GM23338 (cell line): ENCODE data around the gene SCART1. TPM values are rescaled to one million over a fixed set of nuclear protein-coding genes. Genes with fewer than 3 reads are reported as not detected.

Source experiments
- ATAC-seq: fragments of 200-7000 bp; cut with Tn5 transposase; 3 replicates; pipeline ENCODE4 v1.9.1; 2020
- DNase-seq: peaks from one replicate; pipeline ENCODE4 v3.0.0-alpha.2; 2015; ENCODE audit warnings: low spot score
- H2AFZ ChIP-seq: fragments of 200-600 bp; sonication (generic); 2 replicates; pipeline ENCODE4 v1.8.0; 2016; ENCODE audit warnings: antibody characterized with exemption, mild to moderate bottlenecking, moderate library complexity
- H3F3A ChIP-seq: fragments of 200-600 bp; sonication (generic); replicated peaks from 2 replicates; pipeline ENCODE4 v1.8.0; 2017; ENCODE audit warnings: antibody characterized with exemption, mixed run types, low read depth
- H3K27ac ChIP-seq: fragments of 200-600 bp; sonication (generic); 2 replicates; pipeline ENCODE4 v1.6.1; 2016; ENCODE audit warnings: low read depth
- H3K27me3 ChIP-seq: fragments of 200-600 bp; sonication (generic); 2 replicates; pipeline ENCODE4 v1.8.0; 2016; ENCODE audit warnings: mild to moderate bottlenecking, mixed run types, moderate library complexity; ENCODE audit not compliant: insufficient read depth
- H3K36me3 ChIP-seq: fragments of 200-600 bp; sonication (generic); 2 replicates; pipeline ENCODE4 v1.8.0; 2016; ENCODE audit warnings: mild to moderate bottlenecking; ENCODE audit not compliant: insufficient read depth
- H3K4me1 ChIP-seq: fragments of 200-600 bp; sonication (generic); 2 replicates; pipeline ENCODE4 v1.8.0; 2016; ENCODE audit warnings: mild to moderate bottlenecking, moderate library complexity; ENCODE audit not compliant: insufficient read depth
- H3K4me2 ChIP-seq: fragments of 200-600 bp; sonication (generic); 2 replicates; pipeline ENCODE4 v1.7.1; 2017; ENCODE audit warnings: mixed run types
- H3K4me3 ChIP-seq: fragments of 200-600 bp; sonication (generic); 2 replicates; pipeline ENCODE4 v1.6.1; 2016; ENCODE audit warnings: mixed run types
- H3K79me2 ChIP-seq: fragments of 200-600 bp; sonication (generic); replicated peaks from 2 replicates; pipeline ENCODE4 v1.8.0; 2017; ENCODE audit warnings: mild to moderate bottlenecking; ENCODE audit not compliant: insufficient read depth
- H3K9me2 ChIP-seq: fragments of 200-600 bp; sonication (generic); 2 replicates; pipeline ENCODE4 v1.8.0; 2017; ENCODE audit not compliant: insufficient read depth
- H4K20me1 ChIP-seq: fragments of 200-600 bp; sonication (generic); replicated peaks from 2 replicates; pipeline ENCODE4 v1.8.0; 2017; ENCODE audit warnings: mild to moderate bottlenecking; ENCODE audit not compliant: insufficient read depth
- H3K27ac Mint-ChIP-seq: 2 replicates; pipeline ENCODE4 v1.8.0; 2020; ENCODE audit warnings: inconsistent platforms, mild to moderate bottlenecking, moderate library complexity, mixed read lengths
- H3K27me3 Mint-ChIP-seq: 3 replicates; pipeline ENCODE4 v1.8.0; 2022; ENCODE audit warnings: low read depth, mild to moderate bottlenecking, moderate library complexity, mixed read lengths, inconsistent platforms; ENCODE audit not compliant: insufficient read depth, poor library complexity
- H3K36me3 Mint-ChIP-seq: 3 replicates; pipeline ENCODE4 v1.8.0; 2021; ENCODE audit warnings: low read depth, mild to moderate bottlenecking, inconsistent platforms, moderate library complexity, mixed read lengths
- H3K4me1 Mint-ChIP-seq: 3 replicates; pipeline ENCODE4 v1.8.0; 2020; ENCODE audit warnings: mild to moderate bottlenecking, inconsistent platforms, mixed read lengths
- H3K4me3 Mint-ChIP-seq: 3 replicates; pipeline ENCODE4 v1.8.0; 2021; ENCODE audit warnings: moderate library complexity, mild to moderate bottlenecking, inconsistent platforms, mixed read lengths
- H3K9me3 Mint-ChIP-seq: 3 replicates; pipeline ENCODE4 v1.8.0; 2020; ENCODE audit warnings: moderate library complexity, mild to moderate bottlenecking, inconsistent platforms, mixed read lengths
- CREB1 ChIP-seq: fragments of 250-450 bp; sonication (Bioruptor Pico); IDR thresholded peaks from 2 replicates; pipeline ENCODE4 v1.5.0; 2020; ENCODE audit warnings: low read depth, mild to moderate bottlenecking, moderate library complexity
- EZH2phosphoT487 ChIP-seq: fragments of 200-600 bp; sonication (generic); IDR thresholded peaks from one replicate; pipeline ENCODE4 v1.8.1; 2018; ENCODE audit warnings: antibody characterized with exemption; ENCODE audit not compliant: unreplicated experiment
- NANOG ChIP-seq: IDR thresholded peaks from 2 replicates; pipeline ENCODE4 v1.6.1; 2016; ENCODE audit warnings: antibody characterized with exemption, borderline replicate concordance
- STAT1 ChIP-seq: IDR thresholded peaks from one replicate; pipeline ENCODE4 v1.6.1; 2016; ENCODE audit warnings: antibody characterized with exemption; ENCODE audit not compliant: unreplicated experiment
- polyA plus RNA-seq: library from polyadenylated mRNA; unstranded; fragments of >200 nt; fragmentation: Nextera tagmentation; extraction: Ambion mirVana; gene quantifications from 2 replicates; pipeline ENCODE4 v1.2.1, GENCODE V29; 2016
- total RNA-seq: library from RNA; depleted of rRNA; stranded (reverse); fragments of >200 nt; shearing (Covaris generic); gene quantifications from 2 replicates; pipeline ENCODE4 v1.2.3, GENCODE V29; 2014
- TF ChIP-seq, protein P1 (sequence below): fragments of 250-450 bp; sonication (Bioruptor Pico); IDR thresholded peaks from 2 replicates; pipeline ENCODE4 v1.5.0; 2020; ENCODE audit warnings: mild to moderate bottlenecking, moderate library complexity

SCART1 gene
- total and polyA plus RNA-seq, 2 experiments from 2014 or later: 0.59 TPM; not detected in 1

- TF ChIP-seq EZH2phosphoT487: no peak
- TF ChIP-seq, protein P1, sequence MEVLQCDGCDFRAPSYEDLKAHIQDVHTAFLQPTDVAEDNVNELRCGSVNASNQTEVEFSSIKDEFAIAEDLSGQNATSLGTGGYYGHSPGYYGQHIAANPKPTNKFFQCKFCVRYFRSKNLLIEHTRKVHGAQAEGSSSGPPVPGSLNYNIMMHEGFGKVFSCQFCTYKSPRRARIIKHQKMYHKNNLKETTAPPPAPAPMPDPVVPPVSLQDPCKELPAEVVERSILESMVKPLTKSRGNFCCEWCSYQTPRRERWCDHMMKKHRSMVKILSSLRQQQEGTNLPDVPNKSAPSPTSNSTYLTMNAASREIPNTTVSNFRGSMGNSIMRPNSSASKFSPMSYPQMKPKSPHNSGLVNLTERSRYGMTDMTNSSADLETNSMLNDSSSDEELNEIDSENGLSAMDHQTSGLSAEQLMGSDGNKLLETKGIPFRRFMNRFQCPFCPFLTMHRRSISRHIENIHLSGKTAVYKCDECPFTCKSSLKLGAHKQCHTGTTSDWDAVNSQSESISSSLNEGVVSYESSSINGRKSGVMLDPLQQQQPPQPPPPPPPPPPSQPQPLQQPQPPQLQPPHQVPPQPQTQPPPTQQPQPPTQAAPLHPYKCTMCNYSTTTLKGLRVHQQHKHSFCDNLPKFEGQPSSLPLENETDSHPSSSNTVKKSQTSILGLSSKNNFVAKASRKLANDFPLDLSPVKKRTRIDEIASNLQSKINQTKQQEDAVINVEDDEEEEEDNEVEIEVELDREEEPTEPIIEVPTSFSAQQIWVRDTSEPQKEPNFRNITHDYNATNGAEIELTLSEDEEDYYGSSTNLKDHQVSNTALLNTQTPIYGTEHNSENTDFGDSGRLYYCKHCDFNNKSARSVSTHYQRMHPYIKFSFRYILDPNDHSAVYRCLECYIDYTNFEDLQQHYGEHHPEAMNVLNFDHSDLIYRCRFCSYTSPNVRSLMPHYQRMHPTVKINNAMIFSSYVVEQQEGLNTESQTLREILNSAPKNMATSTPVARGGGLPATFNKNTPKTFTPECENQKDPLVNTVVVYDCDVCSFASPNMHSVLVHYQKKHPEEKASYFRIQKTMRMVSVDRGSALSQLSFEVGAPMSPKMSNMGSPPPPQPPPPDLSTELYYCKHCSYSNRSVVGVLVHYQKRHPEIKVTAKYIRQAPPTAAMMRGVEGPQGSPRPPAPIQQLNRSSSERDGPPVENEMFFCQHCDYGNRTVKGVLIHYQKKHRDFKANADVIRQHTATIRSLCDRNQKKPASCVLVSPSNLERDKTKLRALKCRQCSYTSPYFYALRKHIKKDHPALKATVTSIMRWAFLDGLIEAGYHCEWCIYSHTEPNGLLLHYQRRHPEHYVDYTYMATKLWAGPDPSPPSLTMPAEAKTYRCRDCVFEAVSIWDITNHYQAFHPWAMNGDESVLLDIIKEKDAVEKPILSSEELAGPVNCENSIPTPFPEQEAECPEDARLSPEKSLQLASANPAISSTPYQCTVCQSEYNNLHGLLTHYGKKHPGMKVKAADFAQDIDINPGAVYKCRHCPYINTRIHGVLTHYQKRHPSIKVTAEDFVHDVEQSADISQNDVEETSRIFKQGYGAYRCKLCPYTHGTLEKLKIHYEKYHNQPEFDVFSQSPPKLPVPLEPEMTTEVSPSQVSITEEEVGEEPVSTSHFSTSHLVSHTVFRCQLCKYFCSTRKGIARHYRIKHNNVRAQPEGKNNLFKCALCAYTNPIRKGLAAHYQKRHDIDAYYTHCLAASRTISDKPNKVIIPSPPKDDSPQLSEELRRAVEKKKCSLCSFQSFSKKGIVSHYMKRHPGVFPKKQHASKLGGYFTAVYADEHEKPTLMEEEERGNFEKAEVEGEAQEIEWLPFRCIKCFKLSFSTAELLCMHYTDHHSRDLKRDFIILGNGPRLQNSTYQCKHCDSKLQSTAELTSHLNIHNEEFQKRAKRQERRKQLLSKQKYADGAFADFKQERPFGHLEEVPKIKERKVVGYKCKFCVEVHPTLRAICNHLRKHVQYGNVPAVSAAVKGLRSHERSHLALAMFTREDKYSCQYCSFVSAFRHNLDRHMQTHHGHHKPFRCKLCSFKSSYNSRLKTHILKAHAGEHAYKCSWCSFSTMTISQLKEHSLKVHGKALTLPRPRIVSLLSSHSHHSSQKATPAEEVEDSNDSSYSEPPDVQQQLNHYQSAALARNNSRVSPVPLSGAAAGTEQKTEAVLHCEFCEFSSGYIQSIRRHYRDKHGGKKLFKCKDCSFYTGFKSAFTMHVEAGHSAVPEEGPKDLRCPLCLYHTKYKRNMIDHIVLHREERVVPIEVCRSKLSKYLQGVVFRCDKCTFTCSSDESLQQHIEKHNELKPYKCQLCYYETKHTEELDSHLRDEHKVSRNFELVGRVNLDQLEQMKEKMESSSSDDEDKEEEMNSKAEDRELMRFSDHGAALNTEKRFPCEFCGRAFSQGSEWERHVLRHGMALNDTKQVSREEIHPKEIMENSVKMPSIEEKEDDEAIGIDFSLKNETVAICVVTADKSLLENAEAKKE (CRISPR knock-in tag): no peak
- TF ChIP-seq NANOG: no peak
These were observed 8.4 kb upstream of the SCART1 start (continued) for GRCh38 chr10:133445268-133445732.

- Mint-ChIP-seq H3K27me3 (peaks cover 5% of the 10 kb centered on the region), H3K36me3 (peaks cover 19% of the 10 kb centered on the region), H3K4me3 (no peak overlapping the region; the same call in 2 of the 3 replicates), H3K27ac (no peak overlapping the region), H3K9me3 (peaks cover 76% of the 10 kb centered on the region), H3K4me1 (no peaks in the 10 kb centered on the region)
- no peaks in the 10 kb centered on the region for H4K20me1 ChIP-seq
- no peaks in the 10 kb centered on the region for H3K36me3 ChIP-seq
- H3K4me3 ChIP-seq: no peak overlapping the region
- H3F3A ChIP-seq: no peaks in the 10 kb centered on the region
- ATAC-seq (peak; percentile 57), DNase-seq (no peak)
- no peak overlapping the region for H2AFZ ChIP-seq
- no peaks in the 10 kb centered on the region for H3K9me2 ChIP-seq
- H3K4me1 ChIP-seq: no peaks in the 10 kb centered on the region
- H3K4me2 ChIP-seq: no peak overlapping the region
- no peaks in the 10 kb centered on the region for H3K27me3 ChIP-seq
- no peaks in the 10 kb centered on the region for H3K79me2 ChIP-seq
- no peak overlapping the region for H3K27ac ChIP-seq
- TF ChIP-seq, protein P1 (CRISPR knock-in tag): no peak
- TF ChIP-seq STAT1 (no peak), CREB1 (CRISPR knock-in tag) (no peak)
These were observed 7.7 kb upstream of the SCART1 start for GRCh38 chr10:133445751-133446708.
